NCI-H82 treated with DMSO at 0.1 percent for 48 hours (cell line): ENCODE measurements around the gene NGFR.
A peak's percentile ranks its signal among the peaks of the same experiment; 100 is the strongest.
"Not testable (repeated sequence)": the region's sequence is repeated elsewhere in the genome, so short reads cannot be mapped to it uniquely, and the experiment has no call there.

Source experiments
- DNase-seq: peaks from one replicate; lab custom pipeline; 2025; ENCODE audit not compliant: unreplicated experiment; lab: John Stamatoyannopoulos, UW

Gene NGFR

GRCh38 chr17:49496183-49496866, 1.2 kb downstream of the NGFR start:
- DNase-seq, result peak; percentile 35

- DNase-seq, result no peak
Observed at GRCh38 chr17:49496867-49497147, 1.7 kb downstream of the NGFR start.

- peak; percentile 68 for DNase-seq
Observed at GRCh38 chr17:49497148-49498028, 2.3 kb downstream of the NGFR start.

GRCh38 chr17:49498029-49498615, 3.0 kb downstream of the NGFR start:
- peak; percentile 15 for DNase-seq

- DNase-seq, result no peak
Observed at GRCh38 chr17:49501496-49501895, 6.4 kb downstream of the NGFR start.

DNA sequence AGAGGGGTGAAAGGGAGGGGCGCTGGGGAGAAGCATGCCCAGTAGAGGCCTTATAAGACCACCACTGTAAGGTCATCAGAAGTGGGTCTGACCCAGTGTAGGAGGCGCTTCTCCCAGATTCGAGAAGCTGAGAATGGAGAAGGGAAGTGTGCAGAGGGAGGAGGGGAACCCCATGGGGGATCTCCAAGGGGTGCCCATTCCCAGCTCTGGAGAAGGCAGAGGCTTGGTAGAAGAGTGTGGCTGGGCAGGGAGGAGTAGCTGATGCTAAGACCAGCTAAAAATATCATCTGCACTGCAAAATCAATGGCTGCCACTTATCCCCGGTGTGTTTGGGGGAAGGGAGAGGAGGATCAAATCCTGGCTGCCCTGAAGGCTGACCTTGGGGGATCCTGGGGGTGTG, 7.2 kb downstream of the NGFR start:
- no peak for DNase-seq

- not testable (repeated sequence) for DNase-seq
Observed at GRCh38 chr17:49502680-49503079, 7.6 kb downstream of the NGFR start.

DNA sequence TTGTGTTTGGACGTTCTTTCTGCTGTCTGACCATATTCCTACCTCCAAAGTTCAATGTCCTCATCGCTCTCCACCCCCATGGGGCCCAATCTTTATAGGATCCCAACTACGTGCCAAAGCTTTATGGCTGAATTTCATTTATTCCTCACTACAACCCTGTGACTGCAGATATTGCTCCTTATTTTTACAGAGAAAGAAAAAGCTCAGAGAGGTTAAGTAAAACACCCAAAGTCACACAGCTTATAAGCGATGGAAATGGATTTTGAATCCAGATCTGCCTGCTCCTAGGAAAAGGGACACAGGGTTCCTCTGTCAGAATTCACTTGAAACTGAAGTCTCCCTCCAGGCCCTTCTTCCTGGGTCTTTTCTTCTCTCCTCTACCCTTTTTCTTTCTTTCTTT, 9.3 kb downstream of the NGFR start:
- no peak for DNase-seq

- DNase-seq, result no peak
Observed at GRCh38 chr17:49505854-49506253, 10.8 kb downstream of the NGFR start.

DNA sequence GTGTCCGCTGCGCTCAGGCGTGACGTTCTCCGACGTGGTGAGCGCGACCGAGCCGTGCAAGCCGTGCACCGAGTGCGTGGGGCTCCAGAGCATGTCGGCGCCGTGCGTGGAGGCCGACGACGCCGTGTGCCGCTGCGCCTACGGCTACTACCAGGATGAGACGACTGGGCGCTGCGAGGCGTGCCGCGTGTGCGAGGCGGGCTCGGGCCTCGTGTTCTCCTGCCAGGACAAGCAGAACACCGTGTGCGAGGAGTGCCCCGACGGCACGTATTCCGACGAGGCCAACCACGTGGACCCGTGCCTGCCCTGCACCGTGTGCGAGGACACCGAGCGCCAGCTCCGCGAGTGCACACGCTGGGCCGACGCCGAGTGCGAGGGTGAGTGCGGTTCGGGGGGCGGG, 11.2 kb downstream of the NGFR start:
- no peak for DNase-seq

- DNase-seq, result no peak
Observed at GRCh38 chr17:49508061-49508865, 13.2 kb downstream of the NGFR start.

DNA sequence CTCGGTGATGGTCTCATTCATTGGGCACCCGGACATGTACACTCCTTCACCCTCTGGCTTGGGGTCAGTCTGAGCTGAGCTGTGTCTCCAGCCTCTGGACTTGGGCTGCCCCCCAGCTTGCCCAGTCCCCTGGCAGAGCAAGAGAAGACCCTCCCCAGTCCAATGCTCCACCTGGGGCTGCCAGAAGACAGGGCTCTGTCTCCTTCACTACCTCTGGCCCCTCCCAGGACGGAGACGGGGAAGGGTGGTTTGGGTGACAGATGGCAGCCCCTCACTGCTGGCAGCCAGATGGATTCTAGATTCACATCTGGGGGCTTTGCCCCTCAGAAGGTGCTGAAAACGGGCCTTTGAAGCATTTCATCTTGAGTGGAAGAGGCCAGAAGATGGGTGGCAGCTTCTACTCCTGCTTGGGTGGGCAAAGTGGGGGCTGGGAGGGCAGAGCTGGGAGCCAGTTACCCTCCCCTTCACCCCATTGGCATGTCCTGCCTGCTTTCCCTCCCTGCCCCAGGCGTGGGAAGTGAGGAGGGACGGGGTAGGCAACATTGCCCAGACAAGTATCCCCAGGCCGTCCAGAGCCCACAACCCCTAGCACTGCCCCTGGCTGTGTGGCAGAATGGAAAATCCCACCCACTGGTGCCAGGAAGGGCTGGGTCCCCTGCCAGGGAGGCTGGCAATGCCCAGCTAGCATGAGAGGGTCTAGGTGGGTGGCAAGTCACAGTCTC, 13.9 kb downstream of the NGFR start:
- DNase-seq, result no peak

- no peak for DNase-seq
Observed at GRCh38 chr17:49509588-49509917, 14.5 kb downstream of the NGFR start.

DNA sequence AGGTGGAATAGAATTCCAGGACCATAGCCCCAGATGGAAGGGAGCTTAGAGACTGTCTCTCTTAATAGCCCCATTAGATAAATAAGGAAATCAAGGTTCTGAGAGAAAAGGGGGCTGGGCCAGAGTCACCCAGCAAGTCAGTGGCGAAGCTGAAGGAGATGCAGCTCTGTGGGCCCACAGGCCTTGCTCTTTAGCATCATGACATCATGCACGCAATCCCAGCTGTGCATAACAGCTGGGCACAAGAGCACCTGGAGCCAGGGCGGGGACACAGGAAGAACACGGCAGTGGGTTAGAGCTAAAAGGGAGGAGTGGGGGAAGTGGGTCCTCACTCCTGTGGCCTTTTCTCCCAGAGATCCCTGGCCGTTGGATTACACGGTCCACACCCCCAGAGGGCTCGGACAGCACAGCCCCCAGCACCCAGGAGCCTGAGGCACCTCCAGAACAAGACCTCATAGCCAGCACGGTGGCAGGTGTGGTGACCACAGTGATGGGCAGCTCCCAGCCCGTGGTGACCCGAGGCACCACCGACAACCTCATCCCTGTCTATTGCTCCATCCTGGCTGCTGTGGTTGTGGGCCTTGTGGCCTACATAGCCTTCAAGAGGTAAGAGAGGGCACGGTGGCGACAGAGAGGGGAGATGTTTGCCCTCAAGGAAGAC, 15.1 kb downstream of the NGFR start:
- no peak for DNase-seq

GRCh38 chr17:49510720-49511110, 15.6 kb downstream of the NGFR start:
- no peak for DNase-seq

DNA sequence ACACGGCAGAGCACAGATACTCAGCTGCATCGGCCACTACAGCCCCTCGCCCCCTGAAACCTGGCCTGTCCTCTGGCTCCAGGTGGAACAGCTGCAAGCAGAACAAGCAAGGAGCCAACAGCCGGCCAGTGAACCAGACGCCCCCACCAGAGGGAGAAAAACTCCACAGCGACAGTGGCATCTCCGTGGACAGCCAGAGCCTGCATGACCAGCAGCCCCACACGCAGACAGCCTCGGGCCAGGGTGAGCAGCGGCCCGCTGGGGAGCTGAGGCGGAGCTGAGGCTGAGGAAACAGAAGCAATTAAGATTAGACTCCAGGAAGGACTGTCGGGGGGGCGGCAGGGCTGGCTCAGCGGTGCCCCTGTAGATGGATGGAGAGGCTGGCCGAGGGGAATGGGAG, 16.7 kb downstream of the NGFR start:
- DNase-seq, result no peak

GRCh38 chr17:49512296-49513043, 17.4 kb downstream of the NGFR start:
- no peak for DNase-seq

DNA sequence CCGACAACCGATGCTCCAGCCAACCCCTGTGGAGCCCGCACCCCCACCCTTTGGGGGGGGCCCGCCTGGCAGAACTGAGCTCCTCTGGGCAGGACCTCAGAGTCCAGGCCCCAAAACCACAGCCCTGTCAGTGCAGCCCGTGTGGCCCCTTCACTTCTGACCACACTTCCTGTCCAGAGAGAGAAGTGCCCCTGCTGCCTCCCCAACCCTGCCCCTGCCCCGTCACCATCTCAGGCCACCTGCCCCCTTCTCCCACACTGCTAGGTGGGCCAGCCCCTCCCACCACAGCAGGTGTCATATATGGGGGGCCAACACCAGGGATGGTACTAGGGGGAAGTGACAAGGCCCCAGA, 17.9 kb downstream of the NGFR start:
- DNase-seq, result no peak

DNA sequence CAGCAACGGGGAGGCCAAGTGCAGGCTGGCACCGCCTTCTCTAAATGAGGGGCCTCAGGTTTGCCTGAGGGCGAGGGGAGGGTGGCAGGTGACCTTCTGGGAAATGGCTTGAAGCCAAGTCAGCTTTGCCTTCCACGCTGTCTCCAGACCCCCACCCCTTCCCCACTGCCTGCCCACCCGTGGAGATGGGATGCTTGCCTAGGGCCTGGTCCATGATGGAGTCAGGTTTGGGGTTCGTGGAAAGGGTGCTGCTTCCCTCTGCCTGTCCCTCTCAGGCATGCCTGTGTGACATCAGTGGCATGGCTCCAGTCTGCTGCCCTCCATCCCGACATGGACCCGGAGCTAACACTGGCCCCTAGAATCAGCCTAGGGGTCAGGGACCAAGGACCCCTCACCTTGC, 18.5 kb downstream of the NGFR start:
- DNase-seq, result no peak
